GM19035 (cell line): Measurements from ENCODE around the gene TBX19.

Experiments used
- ATAC-seq: cut with Tn5 transposase; IDR thresholded peaks from one replicate; pipeline ENCODE4 v1.9.1; 2021; ENCODE audit not compliant: unreplicated experiment

TBX19 gene

DNA sequence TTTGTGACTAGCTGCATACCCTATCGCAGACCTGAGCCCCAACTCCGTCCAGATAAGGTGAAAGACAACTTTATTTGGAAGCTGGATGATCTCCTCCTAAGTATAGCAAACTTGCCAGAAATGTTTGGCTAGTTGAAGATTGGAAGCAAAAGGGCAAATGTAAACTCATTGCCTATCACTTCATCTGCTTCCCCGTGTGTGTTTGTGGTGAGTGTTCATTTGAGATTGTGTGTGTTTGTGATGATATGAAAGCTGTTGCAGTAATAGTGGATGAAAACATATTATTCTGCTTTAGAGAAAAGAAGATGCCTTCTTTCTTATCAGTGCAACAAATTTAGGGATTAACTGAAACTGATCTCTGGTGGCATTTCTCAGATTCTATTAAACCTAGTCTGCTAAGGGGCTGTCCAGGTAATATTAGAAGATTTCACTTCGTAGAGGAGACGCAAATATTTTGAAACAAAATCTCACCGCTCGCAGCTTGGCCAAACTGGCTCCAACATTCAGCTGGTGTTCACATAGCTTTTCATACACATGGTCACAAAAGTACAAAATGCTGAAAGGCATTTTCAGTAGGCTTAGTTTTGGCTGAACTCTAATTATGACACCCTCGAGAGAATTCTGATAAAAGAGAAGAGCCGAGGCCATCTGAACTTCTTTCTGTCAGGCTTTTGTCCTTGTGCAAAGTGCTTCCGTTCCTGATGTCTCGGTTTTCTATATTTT lies 1.1 kb downstream of the TBX19 start:
- ATAC-seq = no peak

DNA sequence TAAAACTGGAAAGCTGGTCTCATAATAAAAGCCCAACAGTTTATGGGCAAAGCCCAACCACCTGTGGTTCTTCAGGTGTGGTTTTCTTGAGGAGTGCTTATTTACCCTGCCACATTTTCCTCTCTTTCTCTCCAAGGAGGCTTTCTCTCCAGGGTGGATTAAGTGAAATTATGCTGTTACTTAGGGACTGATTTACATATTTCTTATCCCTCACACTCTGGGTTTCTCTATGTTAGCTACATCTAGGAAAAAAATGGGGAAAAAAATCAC lies 4.8 kb downstream of the TBX19 start:
- no peak for ATAC-seq

DNA sequence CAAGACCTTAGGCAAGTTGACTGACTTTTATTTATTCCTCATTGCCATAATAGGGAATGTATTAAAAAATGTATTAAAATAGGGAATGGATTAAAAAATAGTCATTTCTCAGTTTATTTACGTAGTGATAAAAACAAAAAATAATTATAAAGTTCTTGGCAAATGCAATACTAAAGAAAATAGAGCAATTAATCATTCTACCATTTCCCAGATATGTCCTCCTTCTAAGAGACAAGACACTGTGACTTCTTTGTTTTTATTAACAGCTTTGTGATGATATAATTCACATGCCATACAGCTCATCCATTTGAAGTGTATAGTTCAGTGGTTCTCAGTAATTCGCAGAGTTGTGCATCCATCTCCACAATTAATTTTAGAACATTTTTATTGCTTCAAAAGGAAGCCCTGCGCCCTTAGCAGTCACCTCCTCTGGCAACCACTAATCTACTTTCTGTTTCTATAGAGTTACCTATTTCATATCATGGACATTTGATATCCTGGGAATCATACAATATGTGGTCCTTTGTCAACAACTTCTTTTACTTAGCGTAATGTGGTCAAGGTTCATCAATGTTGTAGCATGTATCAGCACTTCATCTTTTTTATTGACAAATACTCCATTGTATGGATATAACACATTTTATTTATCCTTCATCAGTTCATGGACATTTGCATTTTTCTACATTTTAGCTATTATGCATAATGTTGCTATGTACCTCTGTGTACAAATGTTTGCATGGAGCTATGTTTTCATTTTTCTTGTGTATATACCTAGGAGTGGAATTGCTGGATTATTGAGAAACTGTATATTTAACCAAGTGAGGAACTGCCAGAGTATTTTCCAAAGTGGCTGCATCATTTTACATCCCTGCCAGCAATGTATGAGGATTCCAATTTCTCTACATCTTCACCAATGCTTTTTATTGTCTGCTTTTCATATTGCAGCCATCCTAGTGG lies 5.6 kb downstream of the TBX19 start:
- ATAC-seq = no peak

DNA sequence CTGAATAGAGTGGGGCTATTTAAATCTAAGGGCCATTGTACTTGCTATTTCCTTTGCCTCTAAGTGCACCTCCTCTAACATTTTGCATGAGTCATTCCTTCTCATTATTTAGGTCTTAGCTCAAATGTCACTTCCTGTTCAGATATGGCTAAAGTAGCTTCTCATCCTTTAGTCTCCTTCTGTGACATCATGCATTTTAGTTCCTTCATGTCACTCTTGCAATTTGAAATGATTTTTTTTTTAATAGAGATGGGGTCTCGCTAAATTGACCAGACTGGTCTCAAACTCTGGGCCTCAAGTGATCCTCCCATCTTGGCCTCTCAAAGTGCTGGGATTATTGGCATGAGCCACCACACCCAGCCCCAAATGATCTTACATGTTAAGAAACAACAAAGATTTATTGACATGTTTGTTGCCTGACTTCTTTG lies 6.6 kb downstream of the TBX19 start:
- no peak for ATAC-seq

DNA sequence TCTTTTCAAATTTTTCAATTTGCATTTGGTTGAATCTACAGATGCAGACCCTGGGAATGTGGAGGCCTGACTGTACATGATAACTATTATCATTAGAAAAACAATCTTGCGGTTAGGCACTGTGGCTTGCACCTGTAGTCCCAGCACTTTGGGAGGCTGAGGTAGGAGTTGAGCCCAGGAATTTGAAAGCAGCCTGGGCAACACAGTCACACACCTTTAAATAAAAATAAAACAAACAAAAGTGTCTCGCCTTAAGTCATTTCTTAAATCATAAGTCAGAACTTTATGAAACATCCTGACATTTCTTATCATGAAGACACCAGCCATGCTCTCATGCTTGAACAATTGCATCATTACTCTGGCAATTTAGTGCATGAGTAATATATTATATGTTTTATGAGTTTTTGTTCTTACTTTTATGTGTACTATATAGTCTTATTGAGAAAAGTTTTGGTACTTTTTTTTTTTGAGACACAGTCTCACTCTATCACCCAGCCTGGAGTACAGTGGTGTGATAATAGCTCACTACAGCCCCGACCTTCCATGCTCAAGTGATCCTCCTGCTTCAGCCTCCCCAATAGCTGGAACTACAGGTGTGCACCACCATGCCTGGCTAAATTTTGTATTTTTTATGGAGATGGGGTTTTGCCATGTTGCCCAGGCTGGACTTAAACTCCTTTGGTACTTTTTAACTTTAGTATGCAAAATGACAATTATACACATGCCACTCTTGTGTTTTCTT lies 7.8 kb downstream of the TBX19 start:
- ATAC-seq = no peak

DNA sequence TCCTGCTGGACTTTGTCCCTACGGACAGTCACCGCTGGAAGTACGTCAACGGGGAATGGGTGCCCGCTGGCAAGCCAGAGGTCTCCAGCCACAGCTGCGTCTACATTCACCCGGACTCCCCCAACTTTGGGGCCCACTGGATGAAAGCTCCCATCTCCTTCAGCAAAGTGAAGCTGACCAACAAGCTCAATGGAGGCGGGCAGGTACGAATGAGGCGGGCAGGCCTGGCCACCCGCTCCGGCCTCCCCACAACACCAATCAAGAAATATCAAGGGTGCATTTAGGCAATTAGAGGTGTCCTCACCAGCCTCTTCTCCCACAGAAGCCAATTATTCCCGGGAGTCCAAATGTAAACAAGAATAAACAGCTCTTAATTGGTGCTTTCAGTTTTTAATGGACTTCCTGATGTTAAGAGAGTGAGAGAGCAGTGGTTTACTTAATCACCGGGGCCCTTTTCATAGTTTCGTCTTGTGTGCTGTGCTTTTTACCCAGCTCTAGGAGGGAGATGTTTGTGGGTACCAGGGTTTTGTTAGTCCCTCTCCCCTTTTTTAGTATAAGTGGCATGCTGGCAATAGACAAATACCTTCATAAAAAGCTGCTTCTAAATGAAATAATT lies 10.7 kb downstream of the TBX19 start:
- no peak for ATAC-seq

DNA sequence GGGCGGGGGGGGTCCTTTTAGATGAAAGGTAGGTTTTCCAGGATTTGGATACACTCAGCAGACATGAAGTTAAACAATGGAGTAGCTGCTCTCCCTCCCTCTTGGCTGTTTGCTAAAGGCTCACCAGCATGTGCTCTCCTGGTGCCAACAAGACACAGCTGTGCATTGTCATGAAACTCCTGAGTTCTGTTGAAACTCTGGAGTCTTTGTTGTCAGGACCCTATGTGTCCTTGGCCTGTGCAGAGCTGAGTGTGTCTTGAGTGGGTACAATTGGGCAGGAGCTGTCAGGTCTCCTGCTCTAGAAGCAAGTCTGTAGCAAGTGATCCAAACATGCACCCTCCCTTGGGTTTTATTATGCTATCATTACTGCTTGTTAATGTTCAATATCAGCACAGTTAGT lies 12.7 kb downstream of the TBX19 start:
- ATAC-seq = no peak

DNA sequence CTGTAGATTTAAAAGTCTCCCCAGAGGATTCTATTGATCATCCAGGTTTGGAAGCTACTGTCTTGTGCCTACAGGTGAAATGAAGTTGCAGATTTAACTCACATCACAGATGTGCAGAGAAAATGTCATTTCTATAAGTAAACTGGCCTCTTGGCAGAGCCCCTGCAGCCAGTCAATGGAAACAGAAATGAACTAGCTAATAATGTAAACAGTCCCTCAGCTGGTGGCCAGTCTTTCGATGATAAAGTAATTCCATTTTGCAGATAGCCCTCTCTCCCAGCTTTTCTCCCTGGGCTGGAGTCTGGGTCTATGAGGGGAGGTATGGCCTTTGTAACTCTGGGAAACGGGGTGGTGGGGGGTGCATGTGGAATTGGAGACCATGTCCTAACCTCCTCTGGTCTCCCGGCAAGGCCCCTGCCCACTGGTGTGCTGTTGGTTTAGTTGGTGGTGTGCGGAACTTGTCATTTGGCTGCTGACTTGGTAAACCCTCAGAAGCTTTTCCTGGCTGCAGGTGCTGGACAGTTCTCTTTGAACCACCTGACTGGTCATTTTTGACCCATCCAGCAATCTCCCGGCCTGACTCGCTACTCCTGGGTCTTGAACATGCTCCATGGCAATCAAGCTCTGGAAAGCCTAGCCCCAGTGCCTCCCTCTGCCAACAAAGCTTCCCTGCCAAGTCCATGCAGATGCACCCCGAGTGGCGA lies 14.9 kb downstream of the TBX19 start:
- no peak for ATAC-seq

DNA sequence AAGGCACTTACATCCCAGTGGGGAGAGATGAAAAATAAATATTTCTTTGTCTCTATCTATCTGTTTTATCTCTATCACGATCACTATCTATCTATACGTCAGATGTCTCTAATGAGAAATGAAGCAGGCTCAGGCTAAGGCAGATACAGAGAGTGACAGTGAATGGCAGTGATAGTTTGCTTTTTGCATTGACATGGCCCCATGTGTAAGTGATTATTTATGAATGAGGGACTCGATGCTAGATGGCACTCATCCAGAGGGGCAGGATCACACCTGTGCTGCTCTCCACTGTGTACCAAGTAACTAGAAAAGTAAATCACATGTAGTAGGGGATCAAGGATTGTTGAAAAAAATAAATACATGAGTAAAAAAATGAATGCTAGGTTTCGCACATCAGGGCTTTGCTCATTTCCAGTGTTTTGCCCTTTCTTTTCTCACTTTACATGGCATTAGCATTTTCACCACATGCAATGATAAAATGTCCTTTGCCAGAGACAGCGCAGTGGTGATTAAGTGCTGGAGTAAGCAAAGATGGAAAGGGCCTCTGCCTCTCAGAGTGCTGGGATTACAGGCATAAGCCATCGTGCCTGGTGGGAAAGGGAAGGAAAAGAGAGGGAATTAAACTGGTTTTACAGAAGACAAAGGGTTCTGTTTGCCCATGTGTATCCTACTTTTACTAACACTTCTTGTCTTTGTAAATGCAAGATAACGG lies 16.5 kb downstream of the TBX19 start:
- no peak for ATAC-seq

DNA sequence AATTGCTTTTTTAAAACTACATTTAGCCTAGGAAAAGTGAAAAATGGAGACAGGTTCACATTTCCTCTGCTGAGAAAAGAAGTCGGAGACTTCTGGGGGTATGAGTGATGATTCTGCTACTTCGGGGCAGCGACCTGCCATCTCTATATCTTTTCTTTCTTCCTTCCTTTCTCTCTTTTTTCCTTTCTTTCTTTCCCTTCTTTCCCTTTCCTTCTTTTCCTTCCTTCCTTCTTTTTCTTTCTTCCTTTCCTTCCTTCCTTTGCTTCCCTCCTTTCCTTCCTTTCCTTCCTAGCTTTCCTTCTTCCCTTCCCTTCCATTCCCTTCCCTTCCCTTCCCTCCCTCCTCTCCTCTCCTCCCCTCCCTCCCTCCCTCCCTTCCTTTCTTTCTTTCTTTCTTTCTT lies 17.8 kb downstream of the TBX19 start:
- ATAC-seq = no peak

DNA sequence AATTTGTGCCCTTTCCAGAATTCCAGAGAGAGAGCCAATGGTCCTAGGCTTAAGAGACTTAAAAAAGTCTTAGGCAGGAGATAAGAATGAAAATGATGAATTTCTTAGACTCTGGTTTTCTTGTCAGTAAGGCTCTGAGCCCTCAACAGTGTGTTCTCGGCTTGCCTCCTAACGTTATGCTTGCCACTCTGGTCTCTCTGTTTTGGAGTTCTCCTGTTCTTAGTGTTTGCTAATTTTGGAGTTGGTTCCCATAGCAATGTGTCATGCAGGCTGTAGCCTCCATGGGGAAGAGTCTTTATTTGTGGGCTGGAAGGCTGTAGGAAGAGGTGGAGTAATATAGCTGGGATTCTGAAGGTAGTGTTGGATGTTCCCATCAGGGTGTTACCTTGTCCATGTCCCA lies 19.9 kb downstream of the TBX19 start:
- ATAC-seq = no peak

DNA sequence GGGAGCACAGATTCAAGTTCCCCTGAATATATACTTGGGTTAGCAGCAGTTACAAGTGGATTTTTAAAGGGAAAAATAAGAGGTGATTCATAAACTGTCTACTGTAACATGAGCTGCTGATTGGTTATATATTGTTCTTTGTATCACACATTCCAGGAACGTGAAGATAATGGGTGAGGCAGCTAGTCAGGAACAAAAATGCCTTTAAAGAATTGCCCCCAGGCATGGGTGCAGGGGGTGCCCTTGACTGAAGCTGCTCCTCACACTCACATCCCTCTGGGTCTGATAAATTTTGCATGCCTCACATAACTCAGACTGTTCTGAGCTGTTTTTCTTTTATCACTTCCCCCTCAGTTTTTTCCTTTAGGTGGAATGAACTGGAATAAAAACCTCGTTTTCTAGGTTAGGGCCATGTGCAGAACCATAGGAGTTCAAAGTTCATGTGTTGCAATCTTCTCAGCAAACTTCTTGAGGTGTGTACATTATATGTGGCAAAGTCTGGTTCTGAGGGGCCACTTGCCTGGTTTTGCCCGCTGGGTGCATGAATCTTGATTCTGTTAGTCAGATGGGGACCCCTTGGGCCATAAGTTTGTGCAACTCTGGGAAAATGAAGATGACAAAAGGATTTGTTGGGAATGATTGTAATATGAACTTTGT lies 21.1 kb downstream of the TBX19 start:
- no peak for ATAC-seq

DNA sequence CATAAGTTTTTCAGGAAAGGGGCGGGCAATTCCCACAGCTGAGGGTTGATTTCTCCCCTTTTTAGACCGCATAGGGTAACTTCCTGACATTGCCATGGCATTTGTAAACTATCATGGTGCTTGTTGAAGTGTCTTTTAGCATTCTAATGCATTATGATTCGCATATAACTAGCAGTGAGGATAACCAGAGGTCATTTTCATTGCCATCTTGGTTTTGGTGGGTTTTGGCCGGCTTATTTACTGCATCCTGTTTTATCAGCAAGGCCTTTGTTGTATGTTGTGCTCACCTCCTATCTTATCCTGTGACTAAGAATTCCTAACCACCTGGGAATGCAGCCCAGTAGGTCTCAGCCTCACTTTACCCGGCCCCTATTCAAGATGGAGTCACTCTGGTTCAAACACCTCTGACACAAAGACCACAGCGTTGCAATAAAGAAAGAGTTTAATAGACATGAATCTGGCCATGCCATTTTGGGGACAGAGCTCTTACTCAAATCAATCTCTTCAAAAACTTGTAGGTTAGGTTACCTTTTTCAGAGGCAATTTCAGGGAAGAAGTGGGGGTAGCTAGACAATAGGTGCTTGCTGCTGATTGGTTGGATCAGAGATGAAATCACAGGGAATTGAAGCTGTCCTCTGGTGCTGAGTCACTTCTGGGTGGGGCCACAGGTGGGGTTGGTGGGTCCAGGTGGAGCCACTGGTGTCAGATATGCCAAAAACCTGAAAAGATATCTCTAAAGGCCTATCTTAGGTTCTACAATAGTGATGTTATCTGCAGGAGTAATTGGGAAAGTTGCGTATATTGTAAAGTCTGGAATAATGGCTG lies 23.3 kb downstream of the TBX19 start:
- no peak for ATAC-seq

DNA sequence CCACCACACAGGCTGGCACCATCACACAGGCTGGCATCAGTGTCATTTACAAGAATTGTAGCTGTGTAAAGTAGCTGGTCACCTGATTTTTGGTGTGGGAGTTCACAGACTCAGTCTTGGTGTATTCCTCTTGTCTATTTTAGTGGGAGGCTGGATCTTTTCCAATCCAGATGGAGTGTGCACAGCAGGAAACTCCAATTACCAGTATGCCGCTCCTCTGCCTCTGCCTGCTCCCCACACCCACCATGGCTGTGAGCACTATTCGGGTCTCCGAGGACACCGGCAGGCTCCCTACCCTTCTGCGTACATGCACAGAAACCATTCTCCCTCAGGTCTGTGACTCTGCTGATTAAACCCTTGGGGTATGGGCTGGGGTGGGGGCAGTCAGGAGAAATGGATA lies 24.2 kb downstream of the TBX19 start:
- no peak for ATAC-seq

DNA sequence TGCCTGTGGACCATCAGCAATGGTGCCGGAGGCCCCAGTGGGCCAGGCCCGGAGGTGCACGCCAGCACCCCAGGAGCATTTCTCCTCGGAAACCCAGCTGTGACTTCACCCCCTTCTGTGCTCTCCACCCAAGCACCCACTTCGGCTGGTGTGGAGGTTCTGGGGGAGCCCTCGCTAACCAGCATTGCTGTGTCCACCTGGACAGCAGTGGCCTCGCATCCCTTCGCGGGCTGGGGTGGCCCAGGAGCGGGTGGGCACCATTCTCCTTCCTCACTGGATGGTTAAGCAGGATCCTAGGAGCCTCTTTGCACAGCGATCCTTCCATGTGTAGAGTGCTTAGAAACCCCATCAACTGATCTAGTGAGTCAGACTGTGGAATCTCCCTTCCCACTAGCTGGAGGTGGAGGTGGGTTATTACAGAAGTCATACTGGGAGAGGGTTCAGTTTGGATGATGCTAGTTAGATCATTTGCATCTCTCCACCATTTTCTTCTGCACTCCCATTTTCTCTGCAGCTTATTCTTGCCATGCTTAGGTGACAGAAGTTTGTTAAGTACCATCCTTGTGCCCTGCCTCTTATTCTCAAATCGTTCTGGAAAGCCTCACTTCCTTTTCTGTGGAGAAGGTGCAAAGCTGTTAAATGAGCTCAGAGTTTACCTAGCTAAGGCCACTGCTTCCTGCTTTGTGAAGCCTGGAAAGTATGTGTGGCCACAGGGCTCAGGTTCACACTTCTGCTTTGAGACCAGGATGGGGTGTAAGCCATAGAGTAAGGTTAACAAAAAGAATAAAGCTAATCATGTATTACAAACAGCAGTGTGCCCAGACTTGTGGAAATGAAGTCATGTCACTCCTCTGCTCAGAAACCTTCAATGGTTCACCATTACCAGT lies 32.3 kb downstream of the TBX19 start:
- no peak for ATAC-seq

DNA sequence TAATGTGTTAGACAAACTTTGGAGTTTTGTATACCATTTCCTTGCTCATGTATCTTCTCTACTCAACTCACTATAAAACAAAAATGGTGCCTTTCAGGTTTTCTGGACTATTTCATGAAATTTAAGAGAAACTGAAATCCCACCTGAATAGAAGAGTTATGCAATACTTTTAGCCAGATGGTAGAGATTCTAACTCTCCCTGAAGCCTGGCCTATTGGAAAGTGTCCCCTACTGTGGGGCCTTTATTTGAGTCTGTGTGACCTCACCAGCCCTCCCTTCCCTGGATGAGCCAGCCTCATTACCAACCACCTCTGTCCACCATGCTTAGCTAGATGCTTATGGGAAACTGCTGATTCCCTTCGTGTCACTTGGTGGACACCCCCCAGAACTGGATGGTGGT lies 35.5 kb downstream of the TBX19 start:
- ATAC-seq = no peak

DNA sequence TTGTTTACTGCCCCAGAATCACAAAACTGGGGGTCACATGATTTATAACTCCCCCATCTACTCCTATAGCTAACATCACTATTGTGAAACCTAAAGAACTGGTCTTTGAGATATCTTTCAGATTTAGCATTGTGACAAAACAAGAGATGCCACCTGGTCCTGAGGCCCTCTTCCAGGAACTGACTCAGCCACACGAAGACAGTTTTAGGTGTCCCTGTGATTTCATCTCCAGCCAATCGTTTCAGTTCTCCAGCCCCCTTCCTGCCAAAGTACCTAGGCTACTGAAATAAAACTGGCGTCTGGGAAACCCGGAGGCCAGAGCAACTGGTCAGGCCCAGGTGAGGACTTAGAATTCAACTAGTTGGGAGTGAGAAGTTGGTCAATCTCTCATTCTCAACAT lies 36.6 kb downstream of the TBX19 start:
- ATAC-seq = no peak

DNA sequence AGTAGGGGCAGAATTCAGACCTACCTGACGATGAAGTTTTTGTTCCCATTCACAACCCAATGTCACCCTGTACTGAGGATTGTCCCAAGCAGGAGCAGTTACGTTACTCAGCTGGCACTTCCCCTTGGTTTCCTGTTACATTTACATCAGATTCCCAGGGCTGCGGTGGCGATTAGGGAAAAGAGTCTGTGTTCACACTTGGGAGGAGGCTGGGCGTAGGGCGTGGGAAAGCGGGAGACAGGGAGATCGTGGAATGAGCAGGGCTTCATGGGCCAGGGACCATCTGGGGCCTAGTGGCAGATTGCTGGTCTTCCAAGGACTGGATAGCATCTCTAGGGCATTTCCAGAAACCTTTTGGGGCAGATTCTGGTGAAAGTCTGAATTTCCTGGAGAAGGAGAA lies 39.0 kb downstream of the TBX19 start:
- ATAC-seq = no peak
